Subcutaneous adipose tissue (tissue), 4 donors: ENCODE measurements around the gene TSPAN12. TPM values are rescaled to one million over a fixed set of nuclear protein-coding genes. Genes with fewer than 3 reads are reported as not detected.

Source experiments
- total RNA-seq, 4 donors: library from RNA; depleted of rRNA; stranded (reverse); fragments of >200 nt; gene quantifications; one replicate each; pipeline ENCODE4 v1.1.0, GENCODE V29; 2016
- TF ChIP-seq, protein P1 (sequence below): fragments of 450-650 bp; IDR thresholded peaks from one replicate; pipeline ENCODE4 v1.5.1; 2016; ENCODE audit warnings: low read depth, mild to moderate bottlenecking, control low read depth, antibody characterized with exemption, moderate library complexity

The TSPAN12 gene
- total RNA-seq, 4 donors from 2014 or later: 7.0 to 12.1 (median 10.3) TPM

DNA sequence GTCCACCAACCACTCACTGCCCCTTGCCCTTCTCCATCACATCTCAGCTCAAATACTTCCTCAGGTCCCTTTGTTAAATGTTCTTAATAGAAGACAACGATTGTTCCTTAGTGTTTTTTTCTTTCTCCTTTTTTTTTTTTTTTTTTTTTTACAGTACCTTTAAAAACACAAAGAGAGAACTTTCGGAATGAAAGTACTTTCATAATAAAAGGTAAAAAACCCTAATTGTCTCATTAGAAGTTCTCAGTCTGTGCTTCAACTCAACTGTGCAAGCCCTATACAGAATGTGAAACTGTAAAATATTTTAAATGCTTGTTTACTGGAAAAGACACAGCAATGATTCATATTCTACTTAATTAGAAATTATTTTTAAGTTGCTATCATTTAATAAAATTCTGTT lies 29.4 kb downstream of the TSPAN12 start:
- TF ChIP-seq, protein P1, sequence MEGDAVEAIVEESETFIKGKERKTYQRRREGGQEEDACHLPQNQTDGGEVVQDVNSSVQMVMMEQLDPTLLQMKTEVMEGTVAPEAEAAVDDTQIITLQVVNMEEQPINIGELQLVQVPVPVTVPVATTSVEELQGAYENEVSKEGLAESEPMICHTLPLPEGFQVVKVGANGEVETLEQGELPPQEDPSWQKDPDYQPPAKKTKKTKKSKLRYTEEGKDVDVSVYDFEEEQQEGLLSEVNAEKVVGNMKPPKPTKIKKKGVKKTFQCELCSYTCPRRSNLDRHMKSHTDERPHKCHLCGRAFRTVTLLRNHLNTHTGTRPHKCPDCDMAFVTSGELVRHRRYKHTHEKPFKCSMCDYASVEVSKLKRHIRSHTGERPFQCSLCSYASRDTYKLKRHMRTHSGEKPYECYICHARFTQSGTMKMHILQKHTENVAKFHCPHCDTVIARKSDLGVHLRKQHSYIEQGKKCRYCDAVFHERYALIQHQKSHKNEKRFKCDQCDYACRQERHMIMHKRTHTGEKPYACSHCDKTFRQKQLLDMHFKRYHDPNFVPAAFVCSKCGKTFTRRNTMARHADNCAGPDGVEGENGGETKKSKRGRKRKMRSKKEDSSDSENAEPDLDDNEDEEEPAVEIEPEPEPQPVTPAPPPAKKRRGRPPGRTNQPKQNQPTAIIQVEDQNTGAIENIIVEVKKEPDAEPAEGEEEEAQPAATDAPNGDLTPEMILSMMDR: no peak

DNA sequence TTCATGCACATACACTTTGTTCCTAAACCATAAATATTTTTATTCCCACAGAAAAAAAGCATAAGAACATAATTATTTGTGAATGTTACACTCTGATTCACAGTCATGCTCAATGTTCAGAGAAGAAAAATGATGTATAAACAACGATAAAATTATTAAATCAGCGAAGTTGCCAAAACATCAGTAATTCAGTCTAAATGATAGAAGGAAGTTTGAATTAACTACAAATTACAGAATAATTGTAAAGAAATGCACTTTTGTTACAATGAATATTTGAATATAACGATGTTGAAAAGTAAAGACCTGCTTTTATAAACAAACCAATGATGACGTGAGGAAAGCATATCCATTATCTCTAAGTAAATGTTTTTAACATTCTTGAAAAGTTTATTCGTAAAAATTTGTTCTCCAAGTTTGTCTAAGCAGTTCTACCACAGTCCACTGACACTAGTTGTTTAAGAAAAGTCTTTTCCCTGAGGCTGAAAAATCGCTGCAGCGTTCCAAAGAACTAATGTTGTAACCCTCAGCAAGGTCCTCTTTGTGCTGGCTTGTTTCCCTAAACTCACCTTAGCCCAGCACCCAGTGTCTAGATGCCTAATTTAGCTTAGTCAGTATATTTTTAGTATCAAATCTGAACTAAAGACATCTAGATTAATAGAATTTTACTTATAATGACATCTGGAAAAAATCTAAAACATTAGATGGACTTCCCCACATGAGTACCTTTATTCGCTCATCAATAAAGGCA lies 30.4 kb downstream of the TSPAN12 start:
- TF ChIP-seq, protein P1: no peak

DNA sequence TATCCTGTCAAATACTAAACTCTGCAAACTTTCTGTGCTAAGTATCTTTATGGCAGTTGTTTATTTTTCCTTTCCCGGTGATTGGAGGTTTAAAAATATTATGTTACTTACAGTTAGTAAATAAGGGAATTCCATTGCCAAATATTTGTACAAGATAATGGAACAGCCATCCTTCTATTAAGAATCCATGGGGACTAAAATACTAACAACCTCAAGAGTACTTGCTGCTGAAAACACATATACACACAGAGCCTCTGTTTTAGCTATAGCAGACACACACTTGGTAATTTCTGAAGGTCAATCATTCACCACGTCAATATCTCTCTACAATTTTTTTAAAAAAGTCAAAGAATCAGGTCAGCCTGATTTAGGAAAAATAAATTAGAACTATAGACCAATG lies 32.4 kb downstream of the TSPAN12 start:
- TF ChIP-seq, protein P1: no peak

DNA sequence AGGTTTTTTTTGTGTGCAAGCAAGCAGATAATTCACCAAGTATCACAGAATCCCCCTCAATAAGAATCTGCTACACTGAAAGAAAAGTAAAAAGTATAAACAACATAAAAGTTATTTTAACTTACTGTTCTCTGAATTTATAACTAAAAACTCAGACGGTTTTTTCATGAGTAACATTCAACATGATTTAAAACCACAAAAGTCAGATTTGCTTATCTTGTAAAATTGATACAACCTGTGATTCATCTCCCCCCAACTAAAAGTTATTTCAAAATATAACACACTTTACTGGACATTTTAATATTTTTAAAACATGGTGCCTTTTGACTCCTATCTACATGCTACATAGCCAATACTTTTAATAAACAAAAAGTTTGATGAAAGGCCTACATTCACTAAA lies 32.8 kb downstream of the TSPAN12 start:
- TF ChIP-seq, protein P1: no peak

DNA sequence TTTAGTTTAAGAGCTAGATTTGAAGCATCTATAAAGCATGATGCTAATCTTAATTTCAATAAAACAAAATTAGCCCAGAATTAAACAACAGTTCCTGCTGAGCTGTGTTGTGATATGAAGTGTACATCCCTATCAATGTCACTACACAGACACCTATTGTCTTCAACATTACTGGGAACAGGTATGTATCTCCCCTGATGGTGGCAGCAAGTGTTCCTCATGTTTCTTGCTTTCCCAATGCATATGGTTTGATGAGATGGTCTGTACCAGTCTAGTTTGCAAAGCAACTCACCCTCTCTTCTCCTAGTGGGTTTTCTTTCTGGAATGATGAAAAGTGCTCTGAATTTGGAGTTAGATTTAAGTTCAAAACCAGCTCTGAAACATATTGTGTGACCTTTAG lies 38.1 kb downstream of the TSPAN12 start:
- TF ChIP-seq, protein P1: no peak

DNA sequence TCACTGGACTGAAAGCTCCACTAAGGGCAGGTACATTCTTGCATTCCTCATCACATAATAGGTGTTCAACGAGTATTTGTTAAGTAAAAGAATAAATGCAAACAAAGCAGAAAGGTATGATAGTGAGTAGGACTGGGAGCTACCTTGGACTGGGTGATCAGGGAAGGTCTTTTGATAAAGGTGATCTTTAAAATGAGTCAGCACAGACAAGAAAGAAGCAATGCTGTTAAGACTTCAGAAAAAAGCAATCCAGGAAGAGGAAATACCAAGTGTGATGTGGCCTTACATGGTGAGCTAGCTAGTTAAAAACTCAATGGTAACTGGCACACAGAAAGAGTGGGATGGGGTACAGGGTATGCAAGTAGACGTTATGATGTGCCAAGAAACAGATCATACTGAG lies 40.1 kb downstream of the TSPAN12 start:
- TF ChIP-seq, protein P1: no peak

DNA sequence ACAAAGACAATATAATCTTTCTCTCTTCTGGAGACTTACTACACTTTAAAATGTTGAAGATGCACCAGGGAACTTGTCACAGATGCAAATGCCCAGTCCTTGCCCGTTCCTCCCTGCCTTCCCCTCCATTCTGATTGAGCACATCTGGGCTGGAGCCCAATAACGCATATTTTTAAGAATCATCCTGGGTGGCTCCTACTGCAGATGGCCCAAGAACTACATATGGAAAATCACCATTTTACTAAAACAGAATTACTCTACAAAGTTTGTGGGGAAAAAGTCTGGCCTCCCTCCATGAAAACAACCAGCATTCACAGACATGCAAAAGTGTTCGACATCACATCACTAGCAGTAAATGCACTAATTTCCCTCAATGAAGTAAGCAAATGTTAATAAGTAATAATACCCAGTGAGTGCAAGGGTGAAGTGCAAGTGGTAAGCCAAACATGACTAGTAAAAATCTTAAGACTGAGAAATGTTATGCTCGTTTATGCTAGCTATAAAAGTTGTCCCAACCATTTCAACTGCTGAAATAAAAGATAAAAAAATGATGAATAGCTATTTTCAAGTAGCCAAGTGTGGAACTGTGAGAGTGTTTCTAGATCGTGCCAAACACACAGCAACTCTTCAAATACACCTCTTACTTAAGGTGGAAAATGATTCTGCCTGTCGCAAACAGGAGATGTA lies 43.5 kb downstream of the TSPAN12 start:
- TF ChIP-seq, protein P1: no peak
